Esophagus (tissue), 2 donors: ENCODE results near the gene DTHD1. TPM values are rescaled to one million over a fixed set of nuclear protein-coding genes. Genes with fewer than 3 reads are reported as not detected.

Experiments used
- H3K27ac ChIP-seq, 2 donors: one replicate each; pipeline ENCODE4 v1.5.1; 2013; ENCODE audit warnings: low read depth in 2 of 2, mild to moderate bottlenecking in 2 of 2, inconsistent platforms in 1 of 2, low read length in 1 of 2, moderate library complexity in 1 of 2
- H3K27me3 ChIP-seq, 2 donors: one replicate each; pipeline ENCODE4 v1.6.1; 2013; ENCODE audit warnings: low read length in 2 of 2, control low read depth in 1 of 2, mild to moderate bottlenecking in 1 of 2; ENCODE audit not compliant: insufficient read depth in 2 of 2, control insufficient read depth in 1 of 2
- H3K36me3 ChIP-seq, 2 donors: one replicate each; pipeline ENCODE4 v1.6.1; 2013; ENCODE audit warnings: low read length in 1 of 2; ENCODE audit not compliant: control insufficient read depth in 2 of 2, insufficient read depth in 2 of 2
- H3K4me1 ChIP-seq, 2 donors: one replicate each; pipeline ENCODE4 v1.6.1; 2013; ENCODE audit warnings: low read length in 1 of 2; ENCODE audit not compliant: control insufficient read depth in 2 of 2, insufficient read depth in 2 of 2
- H3K4me3 ChIP-seq, 2 donors: one replicate each; pipeline ENCODE4 v1.5.1; 2013; ENCODE audit warnings: low read length in 2 of 2, mild to moderate bottlenecking in 2 of 2, low read depth in 1 of 2, moderate library complexity in 1 of 2
- H3K9me3 ChIP-seq, 2 donors: one replicate each; pipeline ENCODE4 v1.6.1; 2013; ENCODE audit warnings: mild to moderate bottlenecking in 2 of 2, low read depth in 1 of 2, low read length in 1 of 2, moderate library complexity in 1 of 2; ENCODE audit not compliant: control insufficient read depth in 2 of 2, insufficient read depth in 1 of 2
- WGBS, 2 donors: extraction: QIAGEN DNeasy Blood & Tissue Kit; methylation state at CpG; one replicate each; pipeline ENCODE4 v1.1.7; 2013; 5-methylcytosine and 5-hydroxymethylcytosine counted together
- polyA plus RNA-seq, 2 donors: library from polyadenylated mRNA; stranded (reverse); fragments of 200-250 nt; gene quantifications; one replicate each; pipeline ENCODE4 v1.2.3, GENCODE V29; 2013
- donor health status: healthy with polysubstance abuse.
- donor health status: Bipolar disorder and iron deficiency.

The DTHD1 gene
- polyA plus RNA-seq, 2 donors, result 0.04 TPM

DNA sequence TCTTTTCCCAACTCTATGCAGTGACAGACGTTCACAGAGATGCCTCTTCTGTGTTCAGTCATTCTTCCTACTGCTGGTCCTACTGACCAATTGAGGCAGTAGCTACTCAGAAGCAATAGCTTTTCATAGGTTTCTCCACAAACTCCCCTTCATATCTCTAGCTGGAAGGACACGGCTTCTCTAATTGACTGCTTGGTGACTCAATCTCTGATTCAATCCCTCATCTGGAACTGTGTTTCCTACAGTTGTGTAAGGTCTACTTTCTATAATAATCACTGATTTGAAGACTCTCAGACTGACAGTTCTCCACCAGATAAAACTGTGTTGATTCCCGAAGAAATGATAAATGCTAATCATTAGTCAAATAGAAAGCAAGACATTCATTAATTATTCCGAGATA, 111.5 kb downstream of the DTHD1 start:
- Histone ChIP-seq H3K27me3 (no peaks in the 10 kb centered on the region), H3K27ac (no peak overlapping the region), H3K36me3 (no peaks in the 10 kb centered on the region), H3K9me3 (no peaks in the 10 kb centered on the region), H3K4me3 (no peak overlapping the region), H3K4me1 (no peaks in the 10 kb centered on the region)
- WGBS, 2 donors, result 78 to 82% methylated on average over 4 of the region's 4 CpGs

Other genes starting within 250 kb of the DTHD1 start
- gene ARAP2, start 37.1 kb upstream of the DTHD1 start, polyA plus RNA-seq, result 1 to 10 TPM; 7.4 to 7.5 TPM